Activated CD8-positive, alpha-beta memory T cell treated with anti-CD3 and anti-CD28 coated beads, Interleukin-2, amount 50 U/mL, for 48 hours (primary cell): Measurements from ENCODE around the gene KCTD5.

ENCODE experiments used
- DNase-seq: peaks from one replicate; pipeline ENCODE4 v3.0.0-alpha.2; 2020

KCTD5 gene

GRCh38 chr16:2698103-2698870, 16.0 kb downstream of the KCTD5 start:
- no peak for DNase-seq

GRCh38 chr16:2698965-2699750, 16.8 kb downstream of the KCTD5 start:
- DNase-seq = no peak

GRCh38 chr16:2699791-2700600, 17.7 kb downstream of the KCTD5 start:
- DNase-seq = no peak

GRCh38 chr16:2700786-2701185, 18.5 kb downstream of the KCTD5 start:
- DNase-seq = no peak

GRCh38 chr16:2701272-2701671, 18.9 kb downstream of the KCTD5 start:
- no peak for DNase-seq

GRCh38 chr16:2701713-2702437, 19.6 kb downstream of the KCTD5 start:
- no peak for DNase-seq

- no peak for DNase-seq
Observed at GRCh38 chr16:2702438-2702825, 20.1 kb downstream of the KCTD5 start.

- DNase-seq = no peak
Observed at GRCh38 chr16:2702871-2703745, 20.8 kb downstream of the KCTD5 start.

GRCh38 chr16:2704166-2704982, 22.1 kb downstream of the KCTD5 start:
- no peak for DNase-seq

- DNase-seq = no peak
Observed at GRCh38 chr16:2704983-2705275, 22.6 kb downstream of the KCTD5 start.

GRCh38 chr16:2705351-2705750, 23.0 kb downstream of the KCTD5 start:
- no peak for DNase-seq

GRCh38 chr16:2706085-2706484, 23.8 kb downstream of the KCTD5 start:
- DNase-seq = no peak

- DNase-seq = no peak
Observed at GRCh38 chr16:2706611-2707311, 24.4 kb downstream of the KCTD5 start.

- DNase-seq = no peak
Observed at GRCh38 chr16:2707368-2708289, 25.3 kb downstream of the KCTD5 start.

- DNase-seq = no peak
Observed at GRCh38 chr16:2708290-2708639, 25.9 kb downstream of the KCTD5 start.

- DNase-seq = no peak
Observed at GRCh38 chr16:2708955-2709587, 26.7 kb downstream of the KCTD5 start.

- DNase-seq = no peak
Observed at GRCh38 chr16:2709588-2709984, 27.3 kb downstream of the KCTD5 start.

- DNase-seq = no peak
Observed at GRCh38 chr16:2710021-2710710, 27.8 kb downstream of the KCTD5 start.
